K562 (cell line): ENCODE data around the gene GPATCH2L. TPM values are rescaled to one million over a fixed set of nuclear protein-coding genes. Genes with fewer than 3 reads are reported as not detected.

Source experiments
- ATAC-seq: fragments of 200-7000 bp; cut with Tn5 transposase; 3 replicates; pipeline ENCODE4 v1.9.1; 2020; ENCODE audit warnings: moderate library complexity
- BruUV-seq: library from RNA; stranded (reverse); fragments of 400-500 nt; replicated peaks from 2 replicates; lab custom pipeline; 2021; lab: Mats Ljungman, UMichigan
- CTCF ChIA-PET: fragments of 300-600 bp; formaldehyde crosslinking; extraction: SDS; loops from one replicate; lab custom pipeline; 2021; ENCODE audit warnings: low intra/inter-chr PET ratio; lab: Yijun Ruan, JAX
- POLR2A ChIA-PET: fragments of 300-600, 350-650 bp; sonication (Branson Sonifier 250); formaldehyde crosslinking; extraction: SDS; loops from one replicate; lab custom pipeline; 2021; ENCODE audit warnings: antibody characterized with exemption, inconsistent platforms; lab: Yijun Ruan, JAX
- DNase-seq, 4 experiments: peaks; one replicate each; pipeline versions ENCODE4 v3.0.0 to v3.0.0-alpha.2; 2011 to 2018; ENCODE audit warnings: low spot score in 3 of 4, mixed read lengths in 3 of 4; ENCODE audit errors: extremely low read depth in 1 of 4
- FAIRE-seq: peaks from 2 replicates; lab custom pipeline; 2011; peaks lifted over from hg19 to GRCh38; lab: Jason Lieb, UNC
- H2AFZ ChIP-seq: 2 replicates; pipeline ENCODE4 v1.6.0; 2011; ENCODE audit warnings: low read depth, low read length, control low read depth, inconsistent platforms
- H3K27ac ChIP-seq: fragments of 200-600 bp; 3 replicates; pipeline ENCODE4 v1.8.0; 2011; ENCODE audit warnings: low read depth, mild to moderate bottlenecking, control low read depth, inconsistent platforms, low read length, moderate library complexity, mixed read lengths; ENCODE audit errors: extremely low read depth
- H3K27me3 ChIP-seq, 2 experiments: fragments of 300-600 bp in 1 of 2; 2 replicates in 1 of 2; 3 replicates in 1 of 2; pipeline versions ENCODE4 v1.6.0 to v1.8.0; 2011; ENCODE audit warnings: inconsistent platforms in 2 of 2, low read length in 2 of 2, mild to moderate bottlenecking in 1 of 2, mixed read lengths in 1 of 2, moderate library complexity in 1 of 2; ENCODE audit not compliant: control insufficient read depth in 2 of 2, insufficient read depth in 2 of 2
- H3K36me3 ChIP-seq: fragments of 300-600 bp; 3 replicates; pipeline ENCODE4 v1.8.0; 2011; ENCODE audit warnings: mild to moderate bottlenecking, low read length, inconsistent platforms; ENCODE audit not compliant: control insufficient read depth, insufficient read depth
- H3K4me1 ChIP-seq, 2 experiments: fragments of 200-600 bp in 1 of 2; replicated peaks in 1 of 2; 2 replicates in 1 of 2; 3 replicates in 1 of 2; pipeline versions ENCODE4 v1.5.1 to v1.8.0; 2011; ENCODE audit warnings: inconsistent platforms in 2 of 2, low read length in 2 of 2, mild to moderate bottlenecking in 1 of 2, mixed read lengths in 1 of 2, moderate library complexity in 1 of 2; ENCODE audit not compliant: control insufficient read depth in 2 of 2, insufficient read depth in 2 of 2
- H3K4me2 ChIP-seq: 2 replicates; pipeline ENCODE4 v1.6.1; 2011; ENCODE audit warnings: low read length, control low read depth, inconsistent platforms, mixed read lengths; ENCODE audit not compliant: insufficient read depth
- H3K4me3 ChIP-seq: fragments of 200-600 bp; sonication (generic), shearing (Covaris generic); 2 replicates; pipeline ENCODE4 v1.5.1; 2016; ENCODE audit warnings: control low read depth, inconsistent platforms
- H3K79me2 ChIP-seq: fragments of 200-600 bp; 3 replicates; pipeline ENCODE4 v1.8.0; 2011; ENCODE audit warnings: low read length, inconsistent platforms; ENCODE audit not compliant: control insufficient read depth, insufficient read depth
- H3K9ac ChIP-seq, 2 experiments: 2 replicates each; pipeline versions ENCODE4 v1.6.0 to v1.6.1; 2011; ENCODE audit warnings: low read depth in 2 of 2, low read length in 2 of 2, control low read depth in 1 of 2, inconsistent platforms in 1 of 2, mild to moderate bottlenecking in 1 of 2, mixed read lengths in 1 of 2; ENCODE audit not compliant: insufficient read depth in 1 of 2
- H3K9me1 ChIP-seq: one replicate; pipeline ENCODE4 v1.6.0; 2011; ENCODE audit warnings: inconsistent platforms, mild to moderate bottlenecking, low read length, moderate library complexity; ENCODE audit not compliant: control insufficient read depth, insufficient read depth
- H3K9me3 ChIP-seq: replicated peaks from 2 replicates; pipeline ENCODE4 v1.5.1; 2011; ENCODE audit warnings: low read depth, low read length, inconsistent platforms; ENCODE audit not compliant: control insufficient read depth, insufficient read depth
- H4K20me1 ChIP-seq: replicated peaks from 2 replicates; pipeline ENCODE4 v1.6.1; 2011; ENCODE audit warnings: low read length, inconsistent platforms, mixed read lengths; ENCODE audit not compliant: control insufficient read depth, insufficient read depth
- AFF4 ChIP-seq: sonication (generic); formaldehyde crosslinking; IDR thresholded peaks from 2 replicates; pipeline ENCODE4 v1.8.0; 2023; ENCODE audit warnings: mild to moderate bottlenecking, missing genetic modification reagents
- BCOR ChIP-seq: fragments of 450-650 bp; IDR thresholded peaks from 2 replicates; pipeline ENCODE4 v1.6.1; 2016
- ETV6 ChIP-seq, 3 experiments: fragments of 150-350 bp in 1 of 3; sonication (generic) in 1 of 3; formaldehyde crosslinking in 1 of 3; IDR thresholded peaks; 2 replicates each; pipeline versions ENCODE4 v1.6.1 to v1.8.0; 2014 to 2022; ENCODE audit warnings: borderline replicate concordance in 2 of 3, low read depth in 2 of 3, antibody characterized with exemption in 1 of 3, low read length in 1 of 3, mild to moderate bottlenecking in 1 of 3, missing genetic modification reagents in 1 of 3
- FOXJ2 ChIP-seq: fragments of 200-800 bp; sonication (Bioruptor generic); IDR thresholded peaks from 2 replicates; pipeline ENCODE4 v1.6.1; 2016; ENCODE audit warnings: missing genetic modification characterization, missing compliant biosample characterization
- HMGN3 ChIP-seq: IDR thresholded peaks from 2 replicates; pipeline ENCODE4 v1.6.1; 2011; ENCODE audit warnings: borderline replicate concordance, low read depth, mild to moderate bottlenecking, mixed read lengths, low read length; ENCODE audit not compliant: insufficient read length; ENCODE audit errors: extremely low read depth
- KLF1 ChIP-seq: fragments of 450-650 bp; IDR thresholded peaks from 2 replicates; pipeline ENCODE4 v1.6.1; 2016; ENCODE audit warnings: missing genetic modification characterization, missing compliant biosample characterization
- MCM2 ChIP-seq: fragments of 450-650 bp; IDR thresholded peaks from 2 replicates; pipeline ENCODE4 v1.6.1; 2017; ENCODE audit warnings: low read depth, mild to moderate bottlenecking
- RNF2 ChIP-seq: sonication (generic); IDR thresholded peaks from 2 replicates; pipeline ENCODE4 v1.6.1; 2016
- SAFB ChIP-seq: fragments of 200-400 bp; formaldehyde crosslinking; IDR thresholded peaks from 2 replicates; pipeline ENCODE4 v1.6.1; 2017; ENCODE audit warnings: low read depth, low read length, borderline replicate concordance
- WGBS: fragments of 100-300 bp; shearing (Covaris generic); methylation state at CpG from one replicate; pipeline ENCODE4 v1.1.6; 2016; ENCODE audit warnings: low coverage, mixed read lengths; ENCODE audit not compliant: insufficient coverage; ENCODE audit errors: missing lambda C conversion rate; 5-methylcytosine and 5-hydroxymethylcytosine counted together
- in situ Hi-C: fragments of 300-500 bp; cut with MboI; formaldehyde crosslinking; loops from 4 replicates; pipeline ENCODE4 v1.15.0; 2018; ENCODE audit warnings: inconsistent platforms, mixed read lengths
- intact Hi-C: fragments of 100-400 bp; cut with micrococcal nuclease; formaldehyde crosslinking; loops from 2 replicates; pipeline ENCODE4 v1.14.2; 2022
- polyA plus RNA-seq, 8 experiments: library from polyadenylated mRNA; depleted of rRNA in 4 of 8; stranded (reverse) in 5 of 8; unstranded in 3 of 8; fragments of >200 nt; fragmentation: Nextera tagmentation in 2 of 8; fragmentation: Illumina TruSeq in 1 of 8; extraction: Ambion mirVana in 2 of 8; extraction: Trizol in 1 of 8; gene quantifications; 2 replicates each; pipeline versions ENCODE4 v1.2.1 to v1.2.3, GENCODE V29; 2011 to 2014; ENCODE audit warnings: inconsistent platforms in 1 of 8, missing spikeins in 1 of 8
- total RNA-seq, 7 experiments: library from RNA; depleted of rRNA in 6 of 7; stranded (reverse); fragments of >200 nt in 6 of 7; fragmentation: Illumina TruSeq in 2 of 7; extraction: Trizol in 2 of 7; gene quantifications; 2 replicates each; pipeline versions ENCODE4 v1.2.1 to v1.2.3, GENCODE V29; 2011 to 2021; ENCODE audit warnings: low replicate concordance in 1 of 7

The GPATCH2L gene
- total and polyA plus RNA-seq, 9 of the 15 experiments (the other 6 are each of a cell fraction or from before 2014, with no cell fraction given), result 13.1 to 39.6 (median 20.0) TPM

GRCh38 chr14:76109087-76109880 is 42.4 kb upstream of the GPATCH2L start:
- H3K27me3 ChIP-seq, result peaks cover 0 to 67% of the 10 kb centered on the region in 2 experiments; a peak in 3 of 5 replicates
- no peak overlapping the region for H3K27ac ChIP-seq
- intact Hi-C loops, result no loop called here
- no peaks in the 10 kb centered on the region for H3K79me2 ChIP-seq
- in situ Hi-C loops, result no loop called here
- BruUV-seq, result no TSS peak
- H3K9me1 ChIP-seq, result no peaks in the 10 kb centered on the region
- TF ChIP-seq BCOR (no peak), SAFB (no peak), HMGN3 (no peak), ETV6 (IDR thresholded peaks at IDR 0.05; ENCODE audit: borderline replicate concordance in 1 of 2, low read depth in 2 of 2, low read length in 1 of 2) (no peak), ETV6 (CRISPR knock-in tag; IDR thresholded peaks at IDR 0.05; ENCODE audit: borderline replicate concordance) (no peak), FOXJ2 (tag) (no peak), MCM2 (no peak), KLF1 (tag) (no peak), RNF2 (no peak), AFF4 (CRISPR knock-in tag) (no peak)
- no peaks in the 10 kb centered on the region for H3K36me3 ChIP-seq
- no peak overlapping the region for H3K9ac ChIP-seq
- H3K4me3 ChIP-seq, result no peak overlapping the region
- H3K9me3 ChIP-seq, result no peaks in the 10 kb centered on the region
- peaks cover 0 to 8% of the 10 kb centered on the region in 2 experiments; a peak in 2 of 5 replicates for H3K4me1 ChIP-seq
- no peak overlapping the region for H2AFZ ChIP-seq
- ATAC-seq, result no peak; the same call in 2 of the 3 replicates
- H3K4me2 ChIP-seq, result no peak overlapping the region
- ChIA-PET CTCF (no interaction called here), POLR2A (interaction anchor here (0.6 kb wide), 1 partner anchor 402 kb away, joined by 3 read pairs; no protein-coding TSS in a partner anchor)
- DNase-seq, result no peak
- FAIRE-seq, result no peak
- H4K20me1 ChIP-seq, result no peaks in the 10 kb centered on the region
- 2% methylated on average over 13 of the region's 14 CpGs for WGBS
